ENCODE results near the gene TNFRSF6B. TPM values are rescaled to one million over a fixed set of nuclear protein-coding genes. Genes with fewer than 3 reads are reported as not detected.

Gene TNFRSF6B
- total RNA-seq, 1 donor: 2.9 TPM

DNA sequence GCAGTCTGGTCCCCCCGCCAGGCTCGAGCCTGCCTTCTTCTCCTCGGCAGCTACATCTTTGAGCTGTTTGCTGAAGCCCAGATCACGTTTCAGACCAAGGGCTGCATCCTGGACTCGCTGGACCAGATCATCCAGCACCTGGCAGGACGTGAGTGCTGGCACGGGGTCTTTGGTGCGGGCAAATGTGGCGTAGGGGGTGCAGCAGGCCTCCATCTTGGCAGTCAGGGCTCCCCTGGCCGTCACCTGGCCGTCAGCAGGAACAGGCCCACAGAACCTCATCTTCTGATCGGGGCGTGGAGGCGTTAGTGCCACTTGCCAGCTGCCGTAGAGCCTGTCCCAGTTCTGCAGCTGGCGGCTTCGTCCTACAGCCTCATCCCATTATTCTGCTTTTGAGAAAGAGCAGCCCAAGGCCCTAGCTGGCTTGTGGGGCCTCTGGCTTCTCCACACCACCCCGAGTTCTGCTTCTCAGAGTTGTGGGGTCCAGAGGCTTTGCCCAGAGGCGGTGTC lies 16.6 kb upstream of the TNFRSF6B start:
- no peak for DNase-seq (ENCODE audit: insufficient read length, low spot score, missing footprints)
- H3K36me3 ChIP-seq (ENCODE audit: insufficient read depth, low read length): peaks cover 32% of the 10 kb centered on the region
- TF ChIP-seq CTCF (IDR thresholded peaks at IDR 0.05; ENCODE audit: extremely low read depth, low read depth, low read length): no peak
- H2AFZ ChIP-seq (ENCODE audit: low read length): no peak overlapping the region
- no peaks in the 10 kb centered on the region for H3K27me3 ChIP-seq (ENCODE audit: insufficient read depth, low read length)
- peaks cover 16% of the 10 kb centered on the region for H3K4me1 ChIP-seq (ENCODE audit: insufficient read depth, low read length)
- H3K4me3 ChIP-seq (ENCODE audit: insufficient read depth, low read length): no peak overlapping the region
- no peaks in the 10 kb centered on the region for H3K79me2 ChIP-seq (ENCODE audit: insufficient read depth, low read length)
- no peaks in the 10 kb centered on the region for H4K20me1 ChIP-seq (ENCODE audit: insufficient read depth, low read length)
- H3K27ac ChIP-seq (ENCODE audit: low read depth, low read length): no peak overlapping the region
- H3K9me3 ChIP-seq (ENCODE audit: low read depth, low read length): no peaks in the 10 kb centered on the region
- no peak overlapping the region for H3K4me2 ChIP-seq (ENCODE audit: insufficient read depth, low read length)

DNA sequence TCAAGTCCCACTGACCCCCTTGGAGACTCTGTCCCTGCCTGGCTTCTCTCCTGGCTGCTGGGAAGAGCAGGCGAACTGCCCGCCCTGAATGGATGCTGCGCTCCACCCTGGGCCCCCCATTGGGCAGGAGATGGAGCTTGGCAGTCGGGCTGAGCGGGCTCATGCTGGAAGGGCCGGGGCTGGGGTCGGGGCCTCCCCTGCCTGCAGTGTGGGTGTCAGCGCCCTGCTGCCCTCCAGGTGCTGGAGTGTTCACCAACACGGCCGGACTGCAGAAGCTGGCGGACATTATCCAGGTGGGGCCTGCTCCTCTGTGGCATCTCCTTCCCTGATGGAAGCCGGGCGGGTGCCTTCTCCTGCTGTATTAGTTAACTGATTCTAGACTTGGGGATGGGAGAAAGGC lies 16.0 kb upstream of the TNFRSF6B start:
- no peak overlapping the region for H3K4me3 ChIP-seq (ENCODE audit: insufficient read depth, low read length)
- H3K4me2 ChIP-seq (ENCODE audit: insufficient read depth, low read length): no peak overlapping the region
- no peaks in the 10 kb centered on the region for H3K9me3 ChIP-seq (ENCODE audit: low read depth, low read length)
- DNase-seq (ENCODE audit: insufficient read length, low spot score, missing footprints): no peak
- H3K27ac ChIP-seq (ENCODE audit: low read depth, low read length): no peak overlapping the region
- H3K4me1 ChIP-seq (ENCODE audit: insufficient read depth, low read length): peaks cover 16% of the 10 kb centered on the region
- no peaks in the 10 kb centered on the region for H3K27me3 ChIP-seq (ENCODE audit: insufficient read depth, low read length)
- peaks cover 27% of the 10 kb centered on the region for H3K36me3 ChIP-seq (ENCODE audit: insufficient read depth, low read length)
- no peaks in the 10 kb centered on the region for H3K79me2 ChIP-seq (ENCODE audit: insufficient read depth, low read length)
- no peak overlapping the region for H2AFZ ChIP-seq (ENCODE audit: low read length)
- TF ChIP-seq CTCF (IDR thresholded peaks at IDR 0.05; ENCODE audit: extremely low read depth, low read depth, low read length): no peak
- H4K20me1 ChIP-seq (ENCODE audit: insufficient read depth, low read length): no peaks in the 10 kb centered on the region

GRCh38 chr20:63680857-63681608 lies 15.4 kb upstream of the TNFRSF6B start:
- Histone ChIP-seq H3K9me3 (ENCODE audit: low read depth, low read length) (no peaks in the 10 kb centered on the region), H3K4me3 (ENCODE audit: insufficient read depth, low read length) (no peak overlapping the region), H3K79me2 (ENCODE audit: insufficient read depth, low read length) (no peaks in the 10 kb centered on the region), H4K20me1 (ENCODE audit: insufficient read depth, low read length) (no peaks in the 10 kb centered on the region), H3K27me3 (ENCODE audit: insufficient read depth, low read length) (no peaks in the 10 kb centered on the region), H3K27ac (ENCODE audit: low read depth, low read length) (no peak overlapping the region), H3K36me3 (ENCODE audit: insufficient read depth, low read length) (peaks cover 26% of the 10 kb centered on the region), H2AFZ (ENCODE audit: low read length) (no peak overlapping the region), H3K4me1 (ENCODE audit: insufficient read depth, low read length) (peaks cover 16% of the 10 kb centered on the region), H3K4me2 (ENCODE audit: insufficient read depth, low read length) (no peak overlapping the region)
- DNase-seq (ENCODE audit: insufficient read length, low spot score, missing footprints): no peak
- TF ChIP-seq CTCF (IDR thresholded peaks at IDR 0.05; ENCODE audit: extremely low read depth, low read depth, low read length): no peak

DNA sequence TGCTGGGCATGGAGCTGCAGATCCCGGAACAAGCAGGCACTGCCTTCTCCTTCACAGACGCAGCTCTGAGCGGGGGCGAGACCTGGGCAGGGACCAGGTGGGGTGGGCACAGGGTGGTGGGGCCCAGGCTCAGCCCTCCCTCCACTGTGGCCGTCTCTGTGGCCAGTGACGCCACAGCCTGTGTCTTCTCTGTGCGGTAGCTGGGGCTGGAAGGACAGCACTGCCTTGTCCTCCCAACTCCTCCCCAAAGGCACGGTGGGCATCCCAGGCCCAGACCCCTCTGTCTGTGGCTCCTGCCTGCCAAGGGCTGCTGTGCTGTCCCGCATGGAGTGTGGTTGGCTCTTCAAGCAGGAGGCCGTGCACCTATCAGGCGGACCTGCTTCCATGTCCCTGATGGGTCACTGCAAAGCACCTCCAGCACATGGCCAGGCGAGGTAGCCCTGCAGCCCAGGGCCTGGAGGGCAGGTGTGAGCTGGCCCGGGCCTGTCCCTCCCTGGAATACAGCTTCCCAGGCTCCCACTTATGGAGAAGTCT lies 14.8 kb upstream of the TNFRSF6B start:
- Histone ChIP-seq H3K9me3 (ENCODE audit: low read depth, low read length) (no peaks in the 10 kb centered on the region), H3K4me3 (ENCODE audit: insufficient read depth, low read length) (no peak overlapping the region), H4K20me1 (ENCODE audit: insufficient read depth, low read length) (no peaks in the 10 kb centered on the region), H3K4me2 (ENCODE audit: insufficient read depth, low read length) (no peak overlapping the region), H3K4me1 (ENCODE audit: insufficient read depth, low read length) (peaks cover 17% of the 10 kb centered on the region), H3K79me2 (ENCODE audit: insufficient read depth, low read length) (no peaks in the 10 kb centered on the region), H3K27me3 (ENCODE audit: insufficient read depth, low read length) (no peaks in the 10 kb centered on the region), H3K36me3 (ENCODE audit: insufficient read depth, low read length) (peaks cover 21% of the 10 kb centered on the region), H2AFZ (ENCODE audit: low read length) (no peak overlapping the region), H3K27ac (ENCODE audit: low read depth, low read length) (peak overlapping the region; percentile 75)
- no peak for TF ChIP-seq CTCF (IDR thresholded peaks at IDR 0.05; ENCODE audit: extremely low read depth, low read depth, low read length)
- no peak for DNase-seq (ENCODE audit: insufficient read length, low spot score, missing footprints)
